HCT116 (cell line): ENCODE data around the gene CPT1C. TPM values are rescaled to one million over a fixed set of nuclear protein-coding genes. Genes with fewer than 3 reads are reported as not detected.

Experiments used
- ATAC-seq: fragments of 200-7000 bp; cut with Tn5 transposase; 2 replicates; pipeline ENCODE4 v1.9.1; 2020; ENCODE audit warnings: mild to moderate bottlenecking, moderate library complexity
- BruUV-seq: library from RNA; stranded (reverse); fragments of 400-500 nt; replicated peaks from 2 replicates; lab custom pipeline; 2021; lab: Mats Ljungman, UMichigan
- CTCF ChIA-PET: fragments of 300-600 bp; sonication (Branson Sonifier 250); formaldehyde crosslinking; loops from one replicate; lab custom pipeline; 2021; ENCODE audit warnings: antibody characterized with exemption; lab: Charles Lee
- POLR2A ChIA-PET: fragments of 300-600, 350-600 bp; sonication (Branson Sonifier 250); formaldehyde crosslinking; loops from one replicate; lab custom pipeline; 2021; ENCODE audit warnings: antibody characterized with exemption; lab: Charles Lee
- RAD21 ChIA-PET, 2 experiments: fragments of 300-600 bp; sonication (Branson Sonifier 250); formaldehyde crosslinking; loops; one replicate each; lab custom pipeline; 2023; ENCODE audit warnings: low total read pairs in 2 of 2; ENCODE audit not compliant: uncharacterized antibody in 2 of 2, unreplicated experiment in 2 of 2, low non-redundant PET in 1 of 2; lab: Charles Lee
- DNase-seq: peaks from one replicate; pipeline ENCODE4 v3.0.0-alpha.2; 2010; ENCODE audit warnings: low read depth, low spot score
- H2AFZ ChIP-seq: fragments of 200-600 bp; shearing (Covaris generic), sonication (generic); 2 replicates; pipeline ENCODE4 v1.6.1; 2017; ENCODE audit warnings: low read depth, mixed run types, mixed read lengths, antibody characterized with exemption, low read length; ENCODE audit not compliant: poor library complexity, severe bottlenecking
- H3K27ac ChIP-seq: 2 replicates; pipeline ENCODE4 v1.5.1; 2012; ENCODE audit warnings: low read depth, low read length
- H3K27me3 ChIP-seq: fragments of 200-600 bp; sonication (generic); 2 replicates; pipeline ENCODE4 v1.6.1; 2016; ENCODE audit warnings: mixed run types, low read length, mixed read lengths; ENCODE audit not compliant: insufficient read depth
- H3K36me3 ChIP-seq, 2 experiments: fragments of 200-500 bp in 1 of 2; fragments of 200-600 bp in 1 of 2; sonication (Bioruptor generic) in 1 of 2; sonication (generic) in 1 of 2; 2 replicates each; pipeline versions ENCODE4 v1.5.1 to v1.6.1; 2014 to 2016; ENCODE audit warnings: low read length in 2 of 2, inconsistent platforms in 1 of 2, mixed read lengths in 1 of 2, mixed run types in 1 of 2; ENCODE audit not compliant: insufficient read depth in 2 of 2, control insufficient read depth in 1 of 2
- H3K4me1 ChIP-seq, 2 experiments: fragments of 200-600 bp in 1 of 2; sonication (generic) in 1 of 2; 2 replicates each; pipeline versions ENCODE4 v1.5.1 to v1.6.1; 2012 to 2017; ENCODE audit warnings: low read length in 2 of 2, inconsistent platforms in 1 of 2, mild to moderate bottlenecking in 1 of 2, mixed read lengths in 1 of 2, mixed run types in 1 of 2, moderate library complexity in 1 of 2; ENCODE audit not compliant: insufficient read depth in 2 of 2, control insufficient read depth in 1 of 2
- H3K4me2 ChIP-seq: fragments of 200-600 bp; sonication (generic); 2 replicates; pipeline ENCODE4 v1.6.1; 2017; ENCODE audit warnings: mixed run types, low read length, mixed read lengths
- H3K4me3 ChIP-seq, 2 experiments: fragments of 200-600 bp in 1 of 2; sonication (generic) in 1 of 2; replicated peaks in 1 of 2; 2 replicates each; pipeline ENCODE4 v1.5.1; 2011 to 2016; ENCODE audit warnings: low read length in 2 of 2, control low read depth in 1 of 2, low read depth in 1 of 2, mild to moderate bottlenecking in 1 of 2, mixed read lengths in 1 of 2, mixed run types in 1 of 2
- H3K79me2 ChIP-seq: fragments of 200-600 bp; sonication (generic); 2 replicates; pipeline ENCODE4 v1.6.1; 2017; ENCODE audit warnings: mild to moderate bottlenecking, mixed run types, low read length, moderate library complexity, mixed read lengths; ENCODE audit not compliant: insufficient read depth
- H3K9ac ChIP-seq: fragments of 200-600 bp; sonication (generic); 2 replicates; pipeline ENCODE4 v1.6.1; 2016; ENCODE audit warnings: low read length, mixed read lengths
- H3K9me2 ChIP-seq: fragments of 200-600 bp; sonication (generic), shearing (Covaris generic); 2 replicates; pipeline ENCODE4 v1.6.1; 2017; ENCODE audit warnings: mixed run types, mild to moderate bottlenecking, moderate library complexity; ENCODE audit not compliant: insufficient read depth
- H3K9me3 ChIP-seq, 2 experiments: fragments of 200-500 bp in 1 of 2; fragments of 200-600 bp in 1 of 2; sonication (Bioruptor generic) in 1 of 2; sonication (generic) in 1 of 2; 2 replicates each; pipeline ENCODE4 v1.6.1; 2014 to 2017; ENCODE audit warnings: low read length in 2 of 2, mixed read lengths in 2 of 2, inconsistent platforms in 1 of 2, low read depth in 1 of 2, mild to moderate bottlenecking in 1 of 2, mixed run types in 1 of 2, moderate library complexity in 1 of 2; ENCODE audit not compliant: control insufficient read depth in 1 of 2, insufficient read depth in 1 of 2
- H4K20me1 ChIP-seq: fragments of 200-600 bp; sonication (generic), shearing (Covaris generic); 2 replicates; pipeline ENCODE4 v1.6.1; 2017; ENCODE audit warnings: mixed run types, mild to moderate bottlenecking, moderate library complexity; ENCODE audit not compliant: insufficient read depth
- ATF3 ChIP-seq: IDR thresholded peaks from 2 replicates; pipeline ENCODE4 v1.6.1; 2012
- CBX3 ChIP-seq: IDR thresholded peaks from 2 replicates; pipeline ENCODE4 v1.6.1; 2012; ENCODE audit warnings: low read depth
- CEBPB ChIP-seq: IDR thresholded peaks from 2 replicates; pipeline ENCODE4 v1.6.1; 2012; ENCODE audit warnings: low read depth
- ELF1 ChIP-seq: IDR thresholded peaks from 2 replicates; pipeline ENCODE4 v1.6.1; 2012; ENCODE audit warnings: low read depth, borderline replicate concordance
- EZH2 ChIP-seq: fragments of 200-600 bp; sonication (generic); IDR thresholded peaks from 2 replicates; pipeline ENCODE4 v1.6.1; 2017; ENCODE audit warnings: antibody characterized with exemption, mixed run types
- FOSL1 ChIP-seq: IDR thresholded peaks from 2 replicates; pipeline ENCODE4 v1.6.1; 2012; ENCODE audit warnings: low read depth
- MAX ChIP-seq: IDR thresholded peaks from 2 replicates; pipeline ENCODE4 v1.6.1; 2012
- POLR2AphosphoS5 ChIP-seq: IDR thresholded peaks from 2 replicates; pipeline ENCODE4 v1.6.1; 2011; ENCODE audit warnings: mild to moderate bottlenecking, low read depth, low read length, moderate library complexity
- RAD21 ChIP-seq: IDR thresholded peaks from 2 replicates; pipeline ENCODE4 v1.6.1; 2012; ENCODE audit warnings: low read depth, mild to moderate bottlenecking
- REST ChIP-seq: IDR thresholded peaks from 2 replicates; pipeline ENCODE4 v1.6.1; 2012; ENCODE audit warnings: low read depth
- SIN3A ChIP-seq: IDR thresholded peaks from 2 replicates; pipeline ENCODE4 v1.6.1; 2012; ENCODE audit warnings: low read depth
- SRF ChIP-seq: IDR thresholded peaks from 2 replicates; pipeline ENCODE4 v1.6.1; 2012; ENCODE audit warnings: low read depth
- YY1 ChIP-seq: IDR thresholded peaks from 2 replicates; pipeline ENCODE4 v1.6.1; 2011; ENCODE audit warnings: low read length, low read depth, moderate library complexity, mild to moderate bottlenecking; ENCODE audit not compliant: insufficient replicate concordance; ENCODE audit errors: extremely low read depth
- ZBTB33 ChIP-seq: IDR thresholded peaks from 2 replicates; pipeline ENCODE4 v1.6.1; 2011; ENCODE audit warnings: mild to moderate bottlenecking, low read length, moderate library complexity; ENCODE audit not compliant: insufficient replicate concordance; ENCODE audit errors: extremely low read depth
- ZNF274 ChIP-seq: fragments of 200-500 bp; sonication (Bioruptor generic); IDR thresholded peaks from 2 replicates; pipeline ENCODE4 v1.6.1; 2014; ENCODE audit warnings: mild to moderate bottlenecking, low read depth, low read length, inconsistent platforms
- intact Hi-C: fragments of 100-400 bp; cut with micrococcal nuclease; formaldehyde crosslinking; loops from 2 replicates; pipeline ENCODE4 v1.10.0; 2022
- total RNA-seq: library from RNA; stranded (reverse); gene quantifications from one replicate; pipeline ENCODE4 v1.2.1, GENCODE V29; 2021; ENCODE audit not compliant: unreplicated experiment

CPT1C gene
- total RNA-seq, 1 experiment from 2014 or later = 12.0 TPM

- BruUV-seq = no TSS peak
- Histone ChIP-seq H3K36me3 (peaks cover 23 to 25% of the 10 kb centered on the region in 2 experiments; a peak in 3 of 4 replicates), H3K9me3 (no peaks in the 10 kb centered on the region), H3K9me2 (no peaks in the 10 kb centered on the region), H3K27me3 (no peaks in the 10 kb centered on the region), H2AFZ (no peak overlapping the region), H3K4me1 (peaks cover 6 to 15% of the 10 kb centered on the region in 2 experiments), H3K27ac (no peak overlapping the region), H3K79me2 (peaks cover 80% of the 10 kb centered on the region), H3K9ac (no peak overlapping the region), H3K4me2 (no peak overlapping the region), H3K4me3 (no peak overlapping the region), H4K20me1 (no peaks in the 10 kb centered on the region)
- ChIA-PET CTCF (no interaction called here), RAD21 (no interaction called here), POLR2A (interaction anchor here (1.6 kb wide), 1 partner anchor 31 kb away, joined by 3 read pairs; no protein-coding TSS in a partner anchor)
- intact Hi-C loops = no loop called here
- ATAC-seq (no peak), DNase-seq (no peak)
- TF ChIP-seq CBX3 = no peak
- no peak for TF ChIP-seq SRF
- TF ChIP-seq EZH2 = no peak
- TF ChIP-seq YY1 = no peak
Measured at GRCh38 chr19:49645592-49645991, 45.3 kb upstream of the CPT1C start.

- no peaks in the 10 kb centered on the region for H3K9me3 ChIP-seq
- intact Hi-C loops = no loop called here
- no peak for TF ChIP-seq FOSL1
- TF ChIP-seq MAX = no peak
- no peak for TF ChIP-seq SIN3A
- no peak for TF ChIP-seq ELF1
- TF ChIP-seq ZBTB33 = no peak
- no peak for TF ChIP-seq ATF3
- TF ChIP-seq REST = no peak
- TF ChIP-seq EZH2 = no peak
- no peak for TF ChIP-seq RAD21
- TF ChIP-seq CEBPB = no peak
- no peak for TF ChIP-seq ZNF274
- TF ChIP-seq POLR2AphosphoS5 = no peak
Measured at GRCh38 chr19:49645995-49646394, 44.9 kb upstream of the CPT1C start.

More at GRCh38 chr19:49645995-49646394, 44.9 kb upstream of the CPT1C start:
- DNase-seq (no peak), ATAC-seq (no peak)
- H4K20me1 ChIP-seq = no peaks in the 10 kb centered on the region
- no peaks in the 10 kb centered on the region for H3K27me3 ChIP-seq
- BruUV-seq = no TSS peak
- H3K9me2 ChIP-seq = no peaks in the 10 kb centered on the region
- ChIA-PET CTCF (no interaction called here), POLR2A (interaction anchor here (1.6 kb wide), 1 partner anchor 30 kb away, joined by 3 read pairs; no protein-coding TSS in a partner anchor), RAD21 (no interaction called here)
- H3K79me2 ChIP-seq = peaks cover 78% of the 10 kb centered on the region
- H3K9ac ChIP-seq = no peak overlapping the region
- H3K36me3 ChIP-seq = peaks cover 23 to 29% of the 10 kb centered on the region in 2 experiments; a peak in 3 of 4 replicates
- no peak overlapping the region for H3K4me2 ChIP-seq
- no peak overlapping the region for H3K4me3 ChIP-seq
- peaks cover 6 to 12% of the 10 kb centered on the region in 2 experiments for H3K4me1 ChIP-seq
- H2AFZ ChIP-seq = no peak overlapping the region
- no peak overlapping the region for H3K27ac ChIP-seq
